ENCODE results near the gene KDM2B.

The KDM2B gene

GRCh38 chr12:121507984-121508383 lies 72.8 kb downstream of the KDM2B start:
- H2AFZ ChIP-seq, result no peak overlapping the region
- no peak overlapping the region for H3K4me2 ChIP-seq (ENCODE audit: low read length)
- TF ChIP-seq, protein P1, sequence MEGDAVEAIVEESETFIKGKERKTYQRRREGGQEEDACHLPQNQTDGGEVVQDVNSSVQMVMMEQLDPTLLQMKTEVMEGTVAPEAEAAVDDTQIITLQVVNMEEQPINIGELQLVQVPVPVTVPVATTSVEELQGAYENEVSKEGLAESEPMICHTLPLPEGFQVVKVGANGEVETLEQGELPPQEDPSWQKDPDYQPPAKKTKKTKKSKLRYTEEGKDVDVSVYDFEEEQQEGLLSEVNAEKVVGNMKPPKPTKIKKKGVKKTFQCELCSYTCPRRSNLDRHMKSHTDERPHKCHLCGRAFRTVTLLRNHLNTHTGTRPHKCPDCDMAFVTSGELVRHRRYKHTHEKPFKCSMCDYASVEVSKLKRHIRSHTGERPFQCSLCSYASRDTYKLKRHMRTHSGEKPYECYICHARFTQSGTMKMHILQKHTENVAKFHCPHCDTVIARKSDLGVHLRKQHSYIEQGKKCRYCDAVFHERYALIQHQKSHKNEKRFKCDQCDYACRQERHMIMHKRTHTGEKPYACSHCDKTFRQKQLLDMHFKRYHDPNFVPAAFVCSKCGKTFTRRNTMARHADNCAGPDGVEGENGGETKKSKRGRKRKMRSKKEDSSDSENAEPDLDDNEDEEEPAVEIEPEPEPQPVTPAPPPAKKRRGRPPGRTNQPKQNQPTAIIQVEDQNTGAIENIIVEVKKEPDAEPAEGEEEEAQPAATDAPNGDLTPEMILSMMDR (IDR thresholded peaks at IDR 0.05), result no peak
- no peak overlapping the region for H3K9ac ChIP-seq
- no peaks in the 10 kb centered on the region for H3K27me3 ChIP-seq (ENCODE audit: control insufficient read depth, insufficient read depth, low read length)
- no peaks in the 10 kb centered on the region for H3K36me3 ChIP-seq (ENCODE audit: control insufficient read depth, insufficient read depth, low read length)
- H3K4me3 ChIP-seq (ENCODE audit: low read depth, low read length), result no peak overlapping the region
- no peaks in the 10 kb centered on the region for H3K9me3 ChIP-seq (ENCODE audit: control insufficient read depth, low read length)
- H3K27ac ChIP-seq, result no peak overlapping the region
- H3K4me1 ChIP-seq, result no peaks in the 10 kb centered on the region
- peaks cover 5% of the 10 kb centered on the region for H3K79me2 ChIP-seq

DNA sequence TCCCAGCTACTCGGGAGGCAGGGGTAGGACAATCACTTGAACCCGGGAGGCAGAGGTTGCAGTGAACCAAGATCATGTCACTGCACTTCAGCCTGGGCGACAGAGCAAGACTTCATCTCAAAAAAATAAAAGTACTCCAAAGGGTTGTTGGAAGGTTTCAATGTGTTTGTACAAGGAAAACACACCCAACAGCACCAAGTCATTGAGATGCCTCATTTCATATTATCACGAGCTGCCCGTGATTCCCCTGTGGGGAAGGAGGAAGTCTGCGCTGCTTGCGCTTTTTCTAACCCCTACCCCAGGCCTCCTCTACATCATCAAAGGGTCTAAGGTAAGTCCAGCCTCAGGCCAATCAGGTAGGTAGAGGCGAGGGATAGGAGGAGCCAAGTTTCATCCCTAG lies 73.6 kb downstream of the KDM2B start:
- Histone ChIP-seq H3K36me3 (ENCODE audit: control insufficient read depth, insufficient read depth, low read length) (no peaks in the 10 kb centered on the region), H3K4me1 (no peaks in the 10 kb centered on the region), H3K79me2 (peaks cover 5% of the 10 kb centered on the region), H3K27me3 (ENCODE audit: control insufficient read depth, insufficient read depth, low read length) (no peaks in the 10 kb centered on the region), H2AFZ (no peak overlapping the region), H3K27ac (no peak overlapping the region), H3K9ac (no peak overlapping the region), H3K4me3 (ENCODE audit: low read depth, low read length) (no peak overlapping the region), H3K4me2 (ENCODE audit: low read length) (no peak overlapping the region), H3K9me3 (ENCODE audit: control insufficient read depth, low read length) (no peaks in the 10 kb centered on the region)
- TF ChIP-seq, protein P1 (IDR thresholded peaks at IDR 0.05), result no peak

DNA sequence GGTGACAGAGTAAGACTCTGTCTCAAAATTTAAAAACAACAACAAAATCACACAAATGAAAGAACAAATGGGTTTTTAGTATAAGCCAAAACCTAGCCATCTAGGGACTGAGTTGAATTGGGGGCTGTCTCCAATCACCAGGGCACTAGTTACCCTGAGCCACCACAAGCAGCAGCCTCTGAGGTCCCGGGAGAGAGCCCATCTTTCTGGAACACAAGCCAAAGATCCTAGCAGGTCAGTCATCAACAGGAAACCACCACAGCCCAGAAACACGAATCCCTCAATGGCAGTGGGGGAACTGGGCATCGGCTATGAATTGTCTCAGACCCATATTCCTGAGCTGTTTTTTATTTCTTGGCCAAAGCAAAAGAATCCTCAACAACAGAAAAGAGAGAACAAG lies 75.3 kb downstream of the KDM2B start:
- TF ChIP-seq, protein P1 (IDR thresholded peaks at IDR 0.05), result no peak
- Histone ChIP-seq H3K9me3 (ENCODE audit: control insufficient read depth, low read length) (no peaks in the 10 kb centered on the region), H3K79me2 (peaks cover 5% of the 10 kb centered on the region), H3K27ac (no peak overlapping the region), H3K9ac (no peak overlapping the region), H3K4me3 (ENCODE audit: low read depth, low read length) (no peak overlapping the region), H3K4me1 (no peaks in the 10 kb centered on the region), H3K27me3 (ENCODE audit: control insufficient read depth, insufficient read depth, low read length) (no peaks in the 10 kb centered on the region), H2AFZ (no peak overlapping the region), H3K36me3 (ENCODE audit: control insufficient read depth, insufficient read depth, low read length) (no peaks in the 10 kb centered on the region), H3K4me2 (ENCODE audit: low read length) (no peak overlapping the region)

DNA sequence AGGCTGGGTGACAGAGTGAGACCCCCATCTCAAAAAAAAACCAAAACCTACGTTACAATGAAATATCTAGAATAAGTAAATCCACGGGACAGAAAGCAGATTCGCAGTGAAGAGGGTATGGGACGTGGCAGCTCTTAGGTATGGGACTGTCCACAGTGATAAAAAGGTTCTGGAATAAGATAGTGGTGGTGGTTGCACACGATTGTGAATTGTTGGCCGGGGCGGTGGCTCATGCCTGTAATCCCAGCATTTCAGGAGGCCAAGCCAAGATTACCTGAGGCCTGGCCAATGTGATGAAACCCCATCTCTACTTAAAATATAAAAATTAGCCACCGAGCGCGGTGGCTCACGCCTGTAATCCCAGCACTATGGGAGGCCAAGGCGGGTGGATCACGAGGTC lies 76.3 kb downstream of the KDM2B start:
- Histone ChIP-seq H3K9me3 (ENCODE audit: control insufficient read depth, low read length) (no peaks in the 10 kb centered on the region), H3K4me1 (peaks cover 5% of the 10 kb centered on the region), H3K4me2 (ENCODE audit: low read length) (no peak overlapping the region), H3K36me3 (ENCODE audit: control insufficient read depth, insufficient read depth, low read length) (no peaks in the 10 kb centered on the region), H2AFZ (no peak overlapping the region), H3K4me3 (ENCODE audit: low read depth, low read length) (no peak overlapping the region), H3K9ac (no peak overlapping the region), H3K27ac (no peak overlapping the region), H3K79me2 (peaks cover under 1% of the 10 kb centered on the region), H3K27me3 (ENCODE audit: control insufficient read depth, insufficient read depth, low read length) (no peaks in the 10 kb centered on the region)
- TF ChIP-seq, protein P1 (IDR thresholded peaks at IDR 0.05), result no peak

- no peak overlapping the region for H3K4me2 ChIP-seq (ENCODE audit: low read length)
- H3K4me1 ChIP-seq, result peaks cover 5% of the 10 kb centered on the region
- H3K79me2 ChIP-seq, result no peaks in the 10 kb centered on the region
- H2AFZ ChIP-seq, result no peak overlapping the region
- no peak overlapping the region for H3K4me3 ChIP-seq (ENCODE audit: low read depth, low read length)
- no peaks in the 10 kb centered on the region for H3K36me3 ChIP-seq (ENCODE audit: control insufficient read depth, insufficient read depth, low read length)
- H3K27ac ChIP-seq, result no peak overlapping the region
- no peak overlapping the region for H3K9ac ChIP-seq
- no peaks in the 10 kb centered on the region for H3K9me3 ChIP-seq (ENCODE audit: control insufficient read depth, low read length)
- H3K27me3 ChIP-seq (ENCODE audit: control insufficient read depth, insufficient read depth, low read length), result no peaks in the 10 kb centered on the region
- TF ChIP-seq, protein P1 (IDR thresholded peaks at IDR 0.05), result no peak
Observed at GRCh38 chr12:121503395-121503794, 77.4 kb downstream of the KDM2B start.
